Measurements from ENCODE around the gene APEH. TPM values are rescaled to one million over a fixed set of nuclear protein-coding genes. Genes with fewer than 3 reads are reported as not detected.

Gene APEH
- total and polyA plus RNA-seq, 2 of the 13 experiments (the other 11 are each of a cell fraction or from before 2014, with no cell fraction given): 116 to 130 TPM

- TF ChIP-seq GMEB1 (CRISPR knock-in tag; IDR thresholded peaks at IDR 0.05; ENCODE audit: borderline replicate concordance): no peak
- TF ChIP-seq HES4 (CRISPR knock-in tag; IDR thresholded peaks at IDR 0.05; ENCODE audit: borderline replicate concordance): 0 out of 2 replicates have a peak, but pooled peaks have one; percentile 41
- no peak for TF ChIP-seq PRMT3 (CRISPR knock-in tag; IDR thresholded peaks at IDR 0.05; ENCODE audit: borderline replicate concordance, low read depth)
- no peak for TF ChIP-seq ZNF572 (CRISPR knock-in tag; IDR thresholded peaks at IDR 0.05)
- no peak for TF ChIP-seq ZFP36 (IDR thresholded peaks at IDR 0.05; ENCODE audit: borderline replicate concordance, low read depth, low read length, partially characterized antibody)
- no peak for TF ChIP-seq SRSF9 (IDR thresholded peaks at IDR 0.05; ENCODE audit: borderline replicate concordance, insufficient read depth, low read depth, low read length, poor library complexity, severe bottlenecking)
- 0 out of 2 replicates have a peak, but pooled peaks have one; percentile 16 for TF ChIP-seq REPIN1 (CRISPR knock-in tag; IDR thresholded peaks at IDR 0.05; ENCODE audit: borderline replicate concordance, low read depth)
- TF ChIP-seq NCOR1 (IDR thresholded peaks at IDR 0.05; ENCODE audit: borderline replicate concordance, low read length): no peak
- peak; percentile 1; the same call in 1 of the 2 replicates for TF ChIP-seq MXD4 (CRISPR knock-in tag; IDR thresholded peaks at IDR 0.05)
- no peak for TF ChIP-seq ZNF530 (CRISPR knock-in tag; IDR thresholded peaks at IDR 0.05; ENCODE audit: low read depth)
- TF ChIP-seq ZNF251 (CRISPR knock-in tag; IDR thresholded peaks at IDR 0.05): no peak
- peak; percentile 62; the same call in 1 of the 2 replicates for TF ChIP-seq KDM5B (CRISPR knock-in tag; IDR thresholded peaks at IDR 0.05; ENCODE audit: borderline replicate concordance)
- TF ChIP-seq NCOA1 (CRISPR knock-in tag; IDR thresholded peaks at IDR 0.05): 0 out of 2 replicates have a peak, but pooled peaks have one; percentile 39
- no peak for TF ChIP-seq ZSCAN9 (CRISPR knock-in tag; IDR thresholded peaks at IDR 0.05; ENCODE audit: borderline replicate concordance)
- no peak for TF ChIP-seq MIER2 (CRISPR knock-in tag; IDR thresholded peaks at IDR 0.05)
- no peak for TF ChIP-seq CBX5 (CRISPR knock-in tag; IDR thresholded peaks at IDR 0.05; ENCODE audit: borderline replicate concordance)
- 0 out of 2 replicates have a peak, but pooled peaks have one; percentile 36 for TF ChIP-seq HNRNPL (IDR thresholded peaks at IDR 0.05; ENCODE audit: low read depth, low read length)
- TF ChIP-seq MED8 (CRISPR knock-in tag; IDR thresholded peaks at IDR 0.05; ENCODE audit: insufficient replicate concordance): peak; percentile 13
- no peak for TF ChIP-seq PHF8 (CRISPR knock-in tag; IDR thresholded peaks at IDR 0.05)
- TF ChIP-seq ZNF317 (CRISPR knock-in tag; IDR thresholded peaks at IDR 0.05): peak; percentile 37; the same call in 1 of the 2 replicates
- no peak for TF ChIP-seq FOXA1 (IDR thresholded peaks at IDR 0.05)
- TF ChIP-seq FOXA1 (CRISPR knock-in tag; IDR thresholded peaks at IDR 0.05): no peak
- TF ChIP-seq AGO1 (IDR thresholded peaks at IDR 0.05; ENCODE audit: low read depth, low read length, poor library complexity, severe bottlenecking): peak; percentile 57
- 0 out of 2 replicates have a peak, but pooled peaks have one; percentile 51 for TF ChIP-seq MXD1 (CRISPR knock-in tag; IDR thresholded peaks at IDR 0.05)
- TF ChIP-seq KAT8 (CRISPR knock-in tag; IDR thresholded peaks at IDR 0.05): no peak
- no peak for TF ChIP-seq RELA (CRISPR knock-in tag; IDR thresholded peaks at IDR 0.05)
- TF ChIP-seq, protein P1, sequence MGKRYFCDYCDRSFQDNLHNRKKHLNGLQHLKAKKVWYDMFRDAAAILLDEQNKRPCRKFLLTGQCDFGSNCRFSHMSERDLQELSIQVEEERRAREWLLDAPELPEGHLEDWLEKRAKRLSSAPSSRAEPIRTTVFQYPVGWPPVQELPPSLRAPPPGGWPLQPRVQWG (CRISPR knock-in tag; IDR thresholded peaks at IDR 0.05; ENCODE audit: borderline replicate concordance, low read depth): no peak
- TF ChIP-seq ZNF335 (CRISPR knock-in tag; IDR thresholded peaks at IDR 0.05): no peak
- no peak for TF ChIP-seq ZNF382 (CRISPR knock-in tag; IDR thresholded peaks at IDR 0.05; ENCODE audit: borderline replicate concordance)
- TF ChIP-seq HMG20B (CRISPR knock-in tag; conservative IDR thresholded peaks at IDR 0.05): no peak
Measured at GRCh38 chr3:49667701-49668413, 6.3 kb upstream of the APEH start (continued).
